GM23338 (cell line): ENCODE results near the gene SFT2D2.

Experiments used
- CTCF ChIP-seq, 2 experiments: fragments of 200-600 bp in 1 of 2; sonication (generic) in 1 of 2; conservative IDR thresholded peaks; 2 replicates each; pipeline versions ENCODE4 v1.5.1 to v1.6.1; 2016 to 2017; ENCODE audit warnings: antibody characterized with exemption in 2 of 2, low read depth in 2 of 2, mild to moderate bottlenecking in 2 of 2, moderate library complexity in 1 of 2
- ETS1 ChIP-seq: IDR thresholded peaks from 2 replicates; pipeline ENCODE4 v1.6.1; 2016; ENCODE audit warnings: antibody characterized with exemption
- EZH2 ChIP-seq: fragments of 200-600 bp; sonication (generic); IDR thresholded peaks from one replicate; pipeline ENCODE4 v1.8.0; 2017; ENCODE audit warnings: antibody characterized with exemption, mild to moderate bottlenecking, low read depth; ENCODE audit not compliant: unreplicated experiment
- NANOG ChIP-seq: IDR thresholded peaks from 2 replicates; pipeline ENCODE4 v1.6.1; 2016; ENCODE audit warnings: antibody characterized with exemption, borderline replicate concordance
- POLR2AphosphoS5 ChIP-seq: IDR thresholded peaks from 2 replicates; pipeline ENCODE4 v1.6.1; 2016; ENCODE audit warnings: antibody characterized with exemption, low read depth
- REST ChIP-seq: IDR thresholded peaks from one replicate; pipeline ENCODE4 v1.6.1; 2018; ENCODE audit warnings: antibody characterized with exemption; ENCODE audit not compliant: unreplicated experiment

GRCh38 chr1:168216171-168216570 lies 9.6 kb upstream of the SFT2D2 start:
- TF ChIP-seq ETS1 (no peak), CTCF (conservative IDR thresholded peaks at IDR 0.05; ENCODE audit: low read depth in 2 of 2) (no peak), REST (no peak), POLR2AphosphoS5 (no peak), NANOG (no peak), EZH2 (no peak)
